ENCODE results near the gene EIF6. TPM values are rescaled to one million over a fixed set of nuclear protein-coding genes. Genes with fewer than 3 reads are reported as not detected.

EIF6 gene
- total RNA-seq, 1 donor from 2014 or later: 85.2 TPM

DNA sequence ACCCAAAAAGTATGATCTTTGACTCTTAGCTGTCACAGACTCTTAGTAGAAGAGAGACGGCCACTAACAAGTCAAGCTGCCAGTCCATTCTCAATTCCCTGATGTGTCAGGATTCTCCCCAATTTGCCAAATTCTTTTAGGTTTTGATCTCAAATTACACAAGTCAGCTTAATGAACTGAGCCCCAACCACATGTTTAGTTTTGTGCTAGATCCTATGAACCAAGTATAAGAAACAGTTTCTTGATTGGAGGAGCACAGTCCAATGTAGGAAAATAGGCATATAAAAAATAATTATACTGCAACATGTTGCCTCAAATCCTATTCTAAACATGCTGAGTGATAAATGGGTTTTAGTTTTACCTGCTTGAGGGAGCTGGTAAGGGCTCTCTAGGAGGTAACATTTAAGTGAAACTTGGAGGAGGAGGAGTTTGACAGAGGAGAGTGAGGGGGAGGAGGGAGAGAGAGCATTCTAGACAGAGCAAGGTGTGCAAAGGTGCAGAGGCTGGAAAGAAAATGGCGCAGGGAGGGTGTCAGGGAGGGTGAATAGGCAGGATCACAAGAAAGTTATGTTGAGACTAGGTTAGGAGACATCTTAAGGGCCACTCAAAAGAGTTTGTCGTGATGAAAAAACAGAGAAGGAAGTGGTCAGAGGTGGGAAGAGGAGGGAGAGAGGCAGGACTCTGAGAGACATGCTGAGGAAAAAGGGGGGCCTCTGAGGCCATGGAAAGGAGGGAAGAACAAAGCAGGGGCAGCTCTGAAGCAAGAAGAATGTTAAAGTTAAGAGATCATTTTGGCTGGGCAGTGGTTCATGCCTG is 30.5 kb upstream of the EIF6 start:
- Mint-ChIP-seq H3K27me3 (ENCODE audit: unreplicated experiment) (peaks cover 2% of the 10 kb centered on the region), H3K4me1 (ENCODE audit: low read depth, unreplicated experiment) (peaks cover 17% of the 10 kb centered on the region), H3K27ac (ENCODE audit: unreplicated experiment) (peak overlapping the region; percentile 39), H3K4me3 (ENCODE audit: unreplicated experiment) (no peak overlapping the region), H3K36me3 (ENCODE audit: unreplicated experiment) (no peaks in the 10 kb centered on the region), H3K9me3 (ENCODE audit: unreplicated experiment) (peaks cover 2% of the 10 kb centered on the region)
- TF ChIP-seq, protein P1, sequence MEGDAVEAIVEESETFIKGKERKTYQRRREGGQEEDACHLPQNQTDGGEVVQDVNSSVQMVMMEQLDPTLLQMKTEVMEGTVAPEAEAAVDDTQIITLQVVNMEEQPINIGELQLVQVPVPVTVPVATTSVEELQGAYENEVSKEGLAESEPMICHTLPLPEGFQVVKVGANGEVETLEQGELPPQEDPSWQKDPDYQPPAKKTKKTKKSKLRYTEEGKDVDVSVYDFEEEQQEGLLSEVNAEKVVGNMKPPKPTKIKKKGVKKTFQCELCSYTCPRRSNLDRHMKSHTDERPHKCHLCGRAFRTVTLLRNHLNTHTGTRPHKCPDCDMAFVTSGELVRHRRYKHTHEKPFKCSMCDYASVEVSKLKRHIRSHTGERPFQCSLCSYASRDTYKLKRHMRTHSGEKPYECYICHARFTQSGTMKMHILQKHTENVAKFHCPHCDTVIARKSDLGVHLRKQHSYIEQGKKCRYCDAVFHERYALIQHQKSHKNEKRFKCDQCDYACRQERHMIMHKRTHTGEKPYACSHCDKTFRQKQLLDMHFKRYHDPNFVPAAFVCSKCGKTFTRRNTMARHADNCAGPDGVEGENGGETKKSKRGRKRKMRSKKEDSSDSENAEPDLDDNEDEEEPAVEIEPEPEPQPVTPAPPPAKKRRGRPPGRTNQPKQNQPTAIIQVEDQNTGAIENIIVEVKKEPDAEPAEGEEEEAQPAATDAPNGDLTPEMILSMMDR (IDR thresholded peaks at IDR 0.05; ENCODE audit: partially characterized antibody, unreplicated experiment): no peak
- no peak for DNase-seq

DNA sequence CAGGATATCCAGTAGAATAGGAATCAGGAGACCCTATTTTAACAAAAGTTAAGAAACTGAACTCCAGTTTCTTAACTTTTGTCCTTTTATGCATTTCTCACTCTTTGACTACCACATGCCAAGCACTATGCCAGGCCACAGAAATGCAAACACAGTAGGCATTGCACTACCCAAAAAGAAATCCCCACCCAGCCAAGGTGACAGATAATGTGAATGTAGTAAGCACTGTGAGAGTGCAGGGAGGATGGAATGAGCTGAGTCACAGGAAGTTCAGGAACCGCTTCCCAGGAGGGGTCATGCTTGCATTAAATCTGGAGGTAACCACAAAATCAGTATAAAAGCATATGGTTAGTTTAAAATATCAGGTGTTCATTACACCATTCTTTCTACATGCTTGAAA is 27.7 kb upstream of the EIF6 start:
- H3K4me1 Mint-ChIP-seq (ENCODE audit: low read depth, unreplicated experiment): no peaks in the 10 kb centered on the region
- no peak overlapping the region for H3K27ac Mint-ChIP-seq (ENCODE audit: unreplicated experiment)
- TF ChIP-seq, protein P1 (IDR thresholded peaks at IDR 0.05; ENCODE audit: partially characterized antibody, unreplicated experiment): no peak

DNA sequence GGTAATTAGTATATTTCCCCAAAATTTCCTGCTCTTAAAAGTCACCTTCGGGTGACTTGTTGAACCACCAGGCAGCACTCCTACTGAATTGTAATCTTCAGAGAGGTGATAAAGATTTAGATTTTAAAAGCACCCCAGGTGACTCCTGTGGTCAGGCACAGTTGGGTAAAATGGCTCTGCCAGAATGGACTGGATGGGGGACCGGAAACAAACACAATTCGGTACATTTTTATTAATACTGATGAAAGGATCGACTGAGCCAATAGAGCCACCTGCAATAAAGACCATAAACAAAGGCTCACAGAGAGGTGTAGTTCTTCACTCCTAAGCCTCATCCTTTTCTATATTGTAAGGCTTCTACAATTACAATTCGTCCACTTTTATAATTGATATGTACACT is 27.2 kb upstream of the EIF6 start:
- Mint-ChIP-seq H3K27me3 (ENCODE audit: unreplicated experiment) (peaks cover 2% of the 10 kb centered on the region), H3K4me1 (ENCODE audit: low read depth, unreplicated experiment) (no peaks in the 10 kb centered on the region), H3K9me3 (ENCODE audit: unreplicated experiment) (peaks cover 2% of the 10 kb centered on the region), H3K36me3 (ENCODE audit: unreplicated experiment) (no peaks in the 10 kb centered on the region), H3K27ac (ENCODE audit: unreplicated experiment) (no peak overlapping the region), H3K4me3 (ENCODE audit: unreplicated experiment) (no peak overlapping the region)
- DNase-seq: no peak
- TF ChIP-seq, protein P1 (IDR thresholded peaks at IDR 0.05; ENCODE audit: partially characterized antibody, unreplicated experiment): no peak

More for the DNA sequence above, 27.7 kb upstream of the EIF6 start:
- H3K27me3 Mint-ChIP-seq (ENCODE audit: unreplicated experiment): peaks cover 2% of the 10 kb centered on the region
- no peaks in the 10 kb centered on the region for H3K36me3 Mint-ChIP-seq (ENCODE audit: unreplicated experiment)
- H3K9me3 Mint-ChIP-seq (ENCODE audit: unreplicated experiment): peaks cover 2% of the 10 kb centered on the region
- H3K4me3 Mint-ChIP-seq (ENCODE audit: unreplicated experiment): no peak overlapping the region
- DNase-seq: no peak

DNA sequence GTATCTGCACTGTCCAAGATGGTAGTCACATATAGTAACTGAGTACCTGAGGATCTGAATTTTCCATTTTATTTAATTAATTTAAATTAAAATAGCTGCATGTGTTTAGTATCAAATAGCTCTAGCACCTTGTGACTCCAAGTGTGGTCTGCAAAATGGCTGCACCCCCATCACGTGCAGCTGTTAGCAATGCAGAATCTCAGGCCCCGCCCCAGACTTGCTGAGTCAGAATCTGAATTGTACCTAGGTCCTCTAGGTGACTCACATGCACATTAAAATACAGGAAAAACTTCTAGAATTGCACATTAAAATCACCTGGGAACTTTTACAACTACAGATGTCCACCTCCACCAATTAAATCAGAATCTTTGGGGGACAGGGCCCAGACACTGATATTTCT is 26.8 kb upstream of the EIF6 start:
- H3K4me3 Mint-ChIP-seq (ENCODE audit: unreplicated experiment): no peak overlapping the region
- no peak for DNase-seq
- H3K36me3 Mint-ChIP-seq (ENCODE audit: unreplicated experiment): no peaks in the 10 kb centered on the region
- H3K27ac Mint-ChIP-seq (ENCODE audit: unreplicated experiment): no peak overlapping the region
- H3K4me1 Mint-ChIP-seq (ENCODE audit: low read depth, unreplicated experiment): no peaks in the 10 kb centered on the region
- H3K27me3 Mint-ChIP-seq (ENCODE audit: unreplicated experiment): peaks cover 3% of the 10 kb centered on the region
- peaks cover 2% of the 10 kb centered on the region for H3K9me3 Mint-ChIP-seq (ENCODE audit: unreplicated experiment)
- TF ChIP-seq, protein P1 (IDR thresholded peaks at IDR 0.05; ENCODE audit: partially characterized antibody, unreplicated experiment): no peak
